Sigmoid colon (tissue), 4 donors: Measurements from ENCODE around the gene AQP1.

Experiments
- CTCF ChIP-seq, 4 experiments: fragments of 450-650 bp in 3 of 4; fragments of 200-600 bp in 1 of 4; IDR thresholded peaks; one replicate each; pipeline ENCODE4 v1.5.1; 2016 to 2019; ENCODE audit warnings: antibody characterized with exemption in 4 of 4, mild to moderate bottlenecking in 3 of 4, moderate library complexity in 2 of 4
- EP300 ChIP-seq, 4 donors: sonication (generic); formaldehyde crosslinking; IDR thresholded peaks; one replicate each; pipeline ENCODE4 v1.6.1; 2017; ENCODE audit warnings: antibody characterized with exemption in 4 of 4
- POLR2A ChIP-seq, 2 donors: fragments of 450-650 bp; IDR thresholded peaks; one replicate each; pipeline ENCODE4 v1.6.1; 2016; ENCODE audit warnings: antibody characterized with exemption in 2 of 2, mild to moderate bottlenecking in 2 of 2, moderate library complexity in 2 of 2
- POLR2AphosphoS5 ChIP-seq, 4 donors: sonication (generic); formaldehyde crosslinking; IDR thresholded peaks; one replicate each; pipeline ENCODE4 v1.6.1; 2017; ENCODE audit warnings: antibody characterized with exemption in 4 of 4

DNA sequence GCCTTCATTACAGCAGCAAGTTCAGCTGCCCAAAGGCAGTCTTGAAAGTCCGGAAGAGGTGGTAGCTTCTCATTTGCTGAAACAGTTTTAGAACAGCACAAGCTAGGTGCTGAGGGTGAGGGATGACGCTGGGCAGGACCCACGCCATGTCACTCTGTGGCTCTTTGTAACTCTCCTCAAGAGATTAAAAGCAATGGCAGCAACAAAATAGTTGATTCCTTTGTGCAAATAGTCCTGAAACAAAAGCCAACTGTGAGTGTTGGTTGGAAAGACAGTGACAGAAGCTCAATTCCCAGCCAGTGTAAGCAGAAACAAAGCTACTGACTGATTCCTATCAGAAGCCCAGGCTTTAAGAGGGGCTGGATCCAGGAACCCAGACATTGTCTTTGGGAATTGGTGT, 47.6 kb upstream of the AQP1 start:
- TF ChIP-seq CTCF (IDR thresholded peaks at IDR 0.05) (no peak), POLR2A (IDR thresholded peaks at IDR 0.05) (no peak), EP300 (IDR thresholded peaks at IDR 0.05) (no peak), POLR2AphosphoS5 (IDR thresholded peaks at IDR 0.05) (no peak)
